K562 (cell line): ENCODE results near the gene MYH15. TPM values are rescaled to one million over a fixed set of nuclear protein-coding genes. Genes with fewer than 3 reads are reported as not detected.

Experiments
- ATAC-seq: fragments of 200-7000 bp; cut with Tn5 transposase; 3 replicates; pipeline ENCODE4 v1.9.1; 2020; ENCODE audit warnings: moderate library complexity
- BruUV-seq: library from RNA; stranded (reverse); fragments of 400-500 nt; replicated peaks from 2 replicates; lab custom pipeline; 2021; lab: Mats Ljungman, UMichigan
- CTCF ChIA-PET: fragments of 300-600 bp; formaldehyde crosslinking; extraction: SDS; loops from one replicate; lab custom pipeline; 2021; ENCODE audit warnings: low intra/inter-chr PET ratio; lab: Yijun Ruan, JAX
- POLR2A ChIA-PET: fragments of 300-600, 350-650 bp; sonication (Branson Sonifier 250); formaldehyde crosslinking; extraction: SDS; loops from one replicate; lab custom pipeline; 2021; ENCODE audit warnings: antibody characterized with exemption, inconsistent platforms; lab: Yijun Ruan, JAX
- DNase-seq, 4 experiments: peaks; one replicate each; pipeline versions ENCODE4 v3.0.0 to v3.0.0-alpha.2; 2011 to 2018; ENCODE audit warnings: low spot score in 3 of 4, mixed read lengths in 3 of 4; ENCODE audit errors: extremely low read depth in 1 of 4
- FAIRE-seq: peaks from 2 replicates; lab custom pipeline; 2011; peaks lifted over from hg19 to GRCh38; lab: Jason Lieb, UNC
- H2AFZ ChIP-seq: 2 replicates; pipeline ENCODE4 v1.6.0; 2011; ENCODE audit warnings: low read depth, low read length, control low read depth, inconsistent platforms
- H3K27ac ChIP-seq: fragments of 200-600 bp; 3 replicates; pipeline ENCODE4 v1.8.0; 2011; ENCODE audit warnings: low read depth, mild to moderate bottlenecking, control low read depth, inconsistent platforms, low read length, moderate library complexity, mixed read lengths; ENCODE audit errors: extremely low read depth
- H3K27me3 ChIP-seq, 2 experiments: fragments of 300-600 bp in 1 of 2; 2 replicates in 1 of 2; 3 replicates in 1 of 2; pipeline versions ENCODE4 v1.6.0 to v1.8.0; 2011; ENCODE audit warnings: inconsistent platforms in 2 of 2, low read length in 2 of 2, mild to moderate bottlenecking in 1 of 2, mixed read lengths in 1 of 2, moderate library complexity in 1 of 2; ENCODE audit not compliant: control insufficient read depth in 2 of 2, insufficient read depth in 2 of 2
- H3K36me3 ChIP-seq: fragments of 300-600 bp; 3 replicates; pipeline ENCODE4 v1.8.0; 2011; ENCODE audit warnings: mild to moderate bottlenecking, low read length, inconsistent platforms; ENCODE audit not compliant: control insufficient read depth, insufficient read depth
- H3K4me1 ChIP-seq, 2 experiments: fragments of 200-600 bp in 1 of 2; replicated peaks in 1 of 2; 2 replicates in 1 of 2; 3 replicates in 1 of 2; pipeline versions ENCODE4 v1.5.1 to v1.8.0; 2011; ENCODE audit warnings: inconsistent platforms in 2 of 2, low read length in 2 of 2, mild to moderate bottlenecking in 1 of 2, mixed read lengths in 1 of 2, moderate library complexity in 1 of 2; ENCODE audit not compliant: control insufficient read depth in 2 of 2, insufficient read depth in 2 of 2
- H3K4me2 ChIP-seq: 2 replicates; pipeline ENCODE4 v1.6.1; 2011; ENCODE audit warnings: low read length, control low read depth, inconsistent platforms, mixed read lengths; ENCODE audit not compliant: insufficient read depth
- H3K4me3 ChIP-seq: fragments of 200-600 bp; sonication (generic), shearing (Covaris generic); 2 replicates; pipeline ENCODE4 v1.5.1; 2016; ENCODE audit warnings: control low read depth, inconsistent platforms
- H3K79me2 ChIP-seq: fragments of 200-600 bp; 3 replicates; pipeline ENCODE4 v1.8.0; 2011; ENCODE audit warnings: low read length, inconsistent platforms; ENCODE audit not compliant: control insufficient read depth, insufficient read depth
- H3K9ac ChIP-seq, 2 experiments: 2 replicates each; pipeline versions ENCODE4 v1.6.0 to v1.6.1; 2011; ENCODE audit warnings: low read depth in 2 of 2, low read length in 2 of 2, control low read depth in 1 of 2, inconsistent platforms in 1 of 2, mild to moderate bottlenecking in 1 of 2, mixed read lengths in 1 of 2; ENCODE audit not compliant: insufficient read depth in 1 of 2
- H3K9me1 ChIP-seq: one replicate; pipeline ENCODE4 v1.6.0; 2011; ENCODE audit warnings: inconsistent platforms, mild to moderate bottlenecking, low read length, moderate library complexity; ENCODE audit not compliant: control insufficient read depth, insufficient read depth
- H3K9me3 ChIP-seq: replicated peaks from 2 replicates; pipeline ENCODE4 v1.5.1; 2011; ENCODE audit warnings: low read depth, low read length, inconsistent platforms; ENCODE audit not compliant: control insufficient read depth, insufficient read depth
- H4K20me1 ChIP-seq: replicated peaks from 2 replicates; pipeline ENCODE4 v1.6.1; 2011; ENCODE audit warnings: low read length, inconsistent platforms, mixed read lengths; ENCODE audit not compliant: control insufficient read depth, insufficient read depth
- CAMTA2 ChIP-seq: fragments of 250-450 bp; sonication (Bioruptor Pico); conservative IDR thresholded peaks from 2 replicates; pipeline ENCODE4 v1.5.1; 2022
- GATAD2A ChIP-seq: fragments of 450-650 bp; IDR thresholded peaks from 2 replicates; pipeline ENCODE4 v1.6.1; 2017
- HDAC1 ChIP-seq, 2 experiments: fragments of 450-650 bp; IDR thresholded peaks; 2 replicates each; pipeline ENCODE4 v1.6.1; 2016 to 2017; ENCODE audit warnings: inconsistent platforms in 1 of 2, mild to moderate bottlenecking in 1 of 2, moderate library complexity in 1 of 2
- MBD2 ChIP-seq: sonication (generic); IDR thresholded peaks from 2 replicates; pipeline ENCODE4 v1.6.1; 2016; ENCODE audit warnings: low read depth, borderline replicate concordance
- RBFOX2 ChIP-seq: fragments of 200-400 bp; formaldehyde crosslinking; IDR thresholded peaks from 2 replicates; pipeline ENCODE4 v1.6.1; 2017; ENCODE audit warnings: low read depth, mild to moderate bottlenecking, low read length, moderate library complexity
- RFX7 ChIP-seq: fragments of 250-450 bp; sonication (Bioruptor Pico); IDR thresholded peaks from 2 replicates; pipeline ENCODE4 v1.5.1; 2021; ENCODE audit warnings: mild to moderate bottlenecking
- SMAD1 ChIP-seq: fragments of 150-350 bp; IDR thresholded peaks from 2 replicates; pipeline ENCODE4 v1.6.1; 2014; ENCODE audit warnings: low read length, low read depth; ENCODE audit not compliant: partially characterized antibody
- STAG1 ChIP-seq: sonication (generic); formaldehyde crosslinking; IDR thresholded peaks from 2 replicates; pipeline ENCODE4 v1.5.0; 2020; ENCODE audit warnings: missing genetic modification reagents, borderline replicate concordance
- TARDBP ChIP-seq: fragments of 450-650 bp; IDR thresholded peaks from 2 replicates; pipeline ENCODE4 v1.6.1; 2016
- ZNF133 ChIP-seq: fragments of 250-450 bp; sonication (Bioruptor Pico); IDR thresholded peaks from 2 replicates; pipeline ENCODE4 v1.4.0; 2020; ENCODE audit warnings: mild to moderate bottlenecking
- ZNF212 ChIP-seq: fragments of 450-650 bp; formaldehyde crosslinking; IDR thresholded peaks from 2 replicates; pipeline ENCODE4 v1.4.0; 2020; ENCODE audit warnings: mild to moderate bottlenecking
- ZNF224 ChIP-seq: sonication (generic); formaldehyde crosslinking; IDR thresholded peaks from 2 replicates; pipeline ENCODE4 v1.8.0; 2022; ENCODE audit warnings: mild to moderate bottlenecking, missing genetic modification reagents
- ZNF717 ChIP-seq: fragments of 250-450 bp; sonication (Bioruptor Pico); IDR thresholded peaks from 2 replicates; pipeline ENCODE4 v1.5.0; 2021
- WGBS: fragments of 100-300 bp; shearing (Covaris generic); methylation state at CpG from one replicate; pipeline ENCODE4 v1.1.6; 2016; ENCODE audit warnings: low coverage, mixed read lengths; ENCODE audit not compliant: insufficient coverage; ENCODE audit errors: missing lambda C conversion rate; 5-methylcytosine and 5-hydroxymethylcytosine counted together
- in situ Hi-C: fragments of 300-500 bp; cut with MboI; formaldehyde crosslinking; loops from 4 replicates; pipeline ENCODE4 v1.15.0; 2018; ENCODE audit warnings: inconsistent platforms, mixed read lengths
- intact Hi-C: fragments of 100-400 bp; cut with micrococcal nuclease; formaldehyde crosslinking; loops from 2 replicates; pipeline ENCODE4 v1.14.2; 2022
- polyA plus RNA-seq, 8 experiments: library from polyadenylated mRNA; depleted of rRNA in 4 of 8; stranded (reverse) in 5 of 8; unstranded in 3 of 8; fragments of >200 nt; fragmentation: Nextera tagmentation in 2 of 8; fragmentation: Illumina TruSeq in 1 of 8; extraction: Ambion mirVana in 2 of 8; extraction: Trizol in 1 of 8; gene quantifications; 2 replicates each; pipeline versions ENCODE4 v1.2.1 to v1.2.3, GENCODE V29; 2011 to 2014; ENCODE audit warnings: inconsistent platforms in 1 of 8, missing spikeins in 1 of 8
- total RNA-seq, 7 experiments: library from RNA; depleted of rRNA in 6 of 7; stranded (reverse); fragments of >200 nt in 6 of 7; fragmentation: Illumina TruSeq in 2 of 7; extraction: Trizol in 2 of 7; gene quantifications; 2 replicates each; pipeline versions ENCODE4 v1.2.1 to v1.2.3, GENCODE V29; 2011 to 2021; ENCODE audit warnings: low replicate concordance in 1 of 7
- TF ChIP-seq, protein P1 (sequence below): fragments of 250-450 bp; sonication (Bioruptor Pico); IDR thresholded peaks from 2 replicates; pipeline ENCODE4 v1.5.0; 2021; ENCODE audit warnings: mild to moderate bottlenecking, moderate library complexity
- TF ChIP-seq, protein P2 (sequence below): sonication (generic); formaldehyde crosslinking; IDR thresholded peaks from 2 replicates; pipeline ENCODE4 v1.8.0; 2022; ENCODE audit warnings: mild to moderate bottlenecking, missing genetic modification reagents, borderline replicate concordance
- TF ChIP-seq, protein P3 (sequence below): fragments of 250-450 bp; sonication (Bioruptor Pico); IDR thresholded peaks from 2 replicates; pipeline ENCODE4 v1.6.1; 2021; ENCODE audit warnings: mild to moderate bottlenecking

The MYH15 gene
- total and polyA plus RNA-seq, 9 of the 15 experiments (the other 6 are each of a cell fraction or from before 2014, with no cell fraction given), result 0.03 to 0.29 (median 0.12) TPM

DNA sequence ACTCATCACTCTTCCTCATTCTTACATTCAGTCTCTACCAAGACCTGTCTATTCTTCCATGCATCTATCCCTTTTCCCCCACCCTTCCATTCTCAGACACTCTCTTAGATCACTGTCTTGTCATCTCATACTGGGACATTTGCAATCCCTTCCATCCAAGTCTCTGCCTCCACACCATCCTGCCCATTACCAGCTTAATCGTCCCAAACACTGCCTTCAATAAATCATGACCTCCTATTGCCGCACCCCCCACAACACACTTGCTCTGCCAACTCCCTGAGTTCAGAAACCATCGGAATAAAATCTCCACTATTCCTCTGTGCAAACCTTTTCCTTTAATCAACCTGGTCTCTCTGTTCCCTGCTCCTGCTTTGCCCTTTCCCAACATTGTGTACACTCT is 18.9 kb downstream of the MYH15 start:
- H3K4me1 ChIP-seq, result no peaks in the 10 kb centered on the region; a peak in 1 of 5 replicates
- H3K9ac ChIP-seq, result no peak overlapping the region
- H3K27ac ChIP-seq, result no peak overlapping the region
- FAIRE-seq, result no peak
- in situ Hi-C loops (loop anchor here (25.0 kb wide), 1 partner anchor 421 kb away; no protein-coding TSS in a partner anchor), intact Hi-C loops (no loop called here)
- DNase-seq, result no peak
- no peaks in the 10 kb centered on the region for H3K79me2 ChIP-seq
- no peak overlapping the region for H3K4me3 ChIP-seq
- no peak overlapping the region for H2AFZ ChIP-seq
- WGBS, result 0% methylated on average over 2 of the region's 3 CpGs
- no peak for ATAC-seq
- CTCF ChIA-PET, result interaction anchor here (0.7 kb wide), 1 partner anchor 117 kb away, joined by 3 read pairs; no protein-coding TSS in a partner anchor
- BruUV-seq, result no TSS peak
- H3K4me2 ChIP-seq, result no peak overlapping the region
- peaks cover 0 to 4% of the 10 kb centered on the region in 2 experiments; a peak in 1 of 5 replicates for H3K27me3 ChIP-seq
- no peaks in the 10 kb centered on the region for H3K9me1 ChIP-seq
- H3K36me3 ChIP-seq, result no peaks in the 10 kb centered on the region
- POLR2A ChIA-PET, result interaction anchor here (0.8 kb wide), 1 partner anchor 98 kb away, joined by 3 read pairs; the partner anchor contains the start of genes CIP2A and DZIP3
- H3K9me3 ChIP-seq, result no peaks in the 10 kb centered on the region
- TF ChIP-seq CAMTA2 (no peak), GATAD2A (no peak), SMAD1 (no peak), RBFOX2 (no peak), RFX7 (CRISPR knock-in tag) (no peak), TARDBP (no peak), HDAC1 (IDR thresholded peaks at IDR 0.05) (no peak), ZNF212 (CRISPR knock-in tag) (no peak), STAG1 (CRISPR knock-in tag) (no peak), MBD2 (no peak), ZNF133 (CRISPR knock-in tag) (no peak), ZNF224 (no peak), ZNF717 (CRISPR knock-in tag) (no peak)
- TF ChIP-seq, protein P1, sequence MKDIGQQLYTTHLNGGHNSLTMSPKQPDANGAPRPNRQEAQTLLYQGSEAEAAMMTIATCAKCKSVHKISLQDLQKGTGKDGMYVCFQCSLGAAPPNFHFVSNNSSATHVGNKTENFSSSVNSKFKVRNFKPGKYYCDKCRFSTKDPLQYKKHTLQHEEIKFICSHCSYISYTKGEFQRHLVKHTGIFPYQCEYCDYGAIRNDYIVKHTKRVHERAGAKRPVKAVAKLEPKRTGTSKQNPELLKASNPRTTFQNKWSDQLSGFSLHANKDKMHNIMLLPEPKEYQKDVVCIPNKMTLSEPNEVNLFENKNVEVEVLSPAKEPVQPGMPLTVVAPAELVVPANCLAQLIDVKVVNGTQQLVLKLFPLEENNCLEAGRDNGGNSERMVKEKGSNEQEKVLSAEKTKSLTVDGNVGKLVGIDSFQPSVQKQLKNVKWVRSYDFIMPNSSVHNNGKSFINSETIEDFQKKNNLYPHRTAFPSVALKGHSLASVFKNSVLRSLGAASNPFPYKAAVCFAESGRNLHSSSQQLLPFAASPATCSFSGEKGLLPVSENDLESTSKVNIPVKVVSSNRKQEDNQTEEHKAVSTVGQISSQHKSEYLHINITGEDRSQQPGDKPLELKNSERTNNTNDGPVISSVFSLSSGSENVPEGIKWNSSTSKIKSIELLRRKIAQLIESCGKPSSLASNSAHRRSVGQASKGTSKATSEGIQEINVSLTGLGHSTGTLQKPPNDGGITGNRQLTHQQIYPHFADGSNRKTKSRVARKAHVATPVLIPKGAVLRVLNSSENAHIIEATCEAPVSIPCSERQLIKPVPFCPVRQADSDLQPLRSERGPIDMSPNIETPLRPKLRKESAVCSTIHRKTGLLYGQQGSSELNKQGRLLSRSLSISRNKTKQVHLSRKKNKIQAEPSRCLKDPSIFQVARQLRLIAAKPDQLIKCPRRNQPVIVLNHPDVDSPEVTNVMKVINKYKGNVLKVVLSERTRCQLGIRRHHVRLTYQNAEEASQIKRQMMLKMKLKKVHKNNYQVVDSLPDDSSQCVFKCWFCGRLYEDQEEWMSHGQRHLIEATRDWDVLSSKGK (CRISPR knock-in tag), result no peak
- TF ChIP-seq, protein P2, sequence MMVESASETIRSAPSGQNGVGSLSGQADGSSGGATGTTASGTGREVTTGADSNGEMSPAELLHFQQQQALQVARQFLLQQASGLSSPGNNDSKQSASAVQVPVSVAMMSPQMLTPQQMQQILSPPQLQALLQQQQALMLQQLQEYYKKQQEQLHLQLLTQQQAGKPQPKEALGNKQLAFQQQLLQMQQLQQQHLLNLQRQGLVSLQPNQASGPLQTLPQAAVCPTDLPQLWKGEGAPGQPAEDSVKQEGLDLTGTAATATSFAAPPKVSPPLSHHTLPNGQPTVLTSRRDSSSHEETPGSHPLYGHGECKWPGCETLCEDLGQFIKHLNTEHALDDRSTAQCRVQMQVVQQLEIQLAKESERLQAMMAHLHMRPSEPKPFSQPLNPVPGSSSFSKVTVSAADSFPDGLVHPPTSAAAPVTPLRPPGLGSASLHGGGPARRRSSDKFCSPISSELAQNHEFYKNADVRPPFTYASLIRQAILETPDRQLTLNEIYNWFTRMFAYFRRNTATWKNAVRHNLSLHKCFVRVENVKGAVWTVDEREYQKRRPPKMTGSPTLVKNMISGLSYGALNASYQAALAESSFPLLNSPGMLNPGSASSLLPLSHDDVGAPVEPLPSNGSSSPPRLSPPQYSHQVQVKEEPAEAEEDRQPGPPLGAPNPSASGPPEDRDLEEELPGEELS (CRISPR knock-in tag), result no peak
- TF ChIP-seq, protein P3, sequence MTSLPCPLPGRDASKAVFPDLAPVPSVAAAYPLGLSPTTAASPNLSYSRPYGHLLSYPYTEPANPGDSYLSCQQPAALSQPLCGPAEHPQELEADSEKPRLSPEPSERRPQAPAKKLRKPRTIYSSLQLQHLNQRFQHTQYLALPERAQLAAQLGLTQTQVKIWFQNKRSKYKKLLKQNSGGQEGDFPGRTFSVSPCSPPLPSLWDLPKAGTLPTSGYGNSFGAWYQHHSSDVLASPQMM (CRISPR knock-in tag), result no peak
- no peaks in the 10 kb centered on the region for H4K20me1 ChIP-seq
